ENCODE results near the gene ALKBH2.

The ALKBH2 gene

GRCh38 chr12:109089683-109090082 lies 3.6 kb downstream of the ALKBH2 start:
- no peak overlapping the region for H3K4me3 ChIP-seq (ENCODE audit: low read length)
- no peak overlapping the region for H3K9ac ChIP-seq (ENCODE audit: low read depth, low read length)
- H3K36me3 ChIP-seq (ENCODE audit: insufficient read depth, low read length): peaks cover 39% of the 10 kb centered on the region
- H3K9me3 ChIP-seq (replicated peaks; ENCODE audit: low read length): no peaks in the 10 kb centered on the region
- no peak overlapping the region for H3K4me2 ChIP-seq (ENCODE audit: low read length)
- peaks cover 17% of the 10 kb centered on the region for H3K4me1 ChIP-seq (ENCODE audit: control insufficient read depth, insufficient read depth, low read length)
- H3K27me3 ChIP-seq (ENCODE audit: control insufficient read depth, insufficient read depth, low read length): no peaks in the 10 kb centered on the region

GRCh38 chr12:109088818-109089217 lies 4.5 kb downstream of the ALKBH2 start:
- H3K4me2 ChIP-seq (ENCODE audit: low read length): no peak overlapping the region
- H3K4me1 ChIP-seq (ENCODE audit: control insufficient read depth, insufficient read depth, low read length): peaks cover 17% of the 10 kb centered on the region
- H3K9ac ChIP-seq (ENCODE audit: low read depth, low read length): no peak overlapping the region
- no peaks in the 10 kb centered on the region for H3K27me3 ChIP-seq (ENCODE audit: control insufficient read depth, insufficient read depth, low read length)
- no peaks in the 10 kb centered on the region for H3K9me3 ChIP-seq (replicated peaks; ENCODE audit: low read length)
- peaks cover 39% of the 10 kb centered on the region for H3K36me3 ChIP-seq (ENCODE audit: insufficient read depth, low read length)
- H3K4me3 ChIP-seq (ENCODE audit: low read length): no peak overlapping the region

GRCh38 chr12:109087250-109087649 lies 6.0 kb downstream of the ALKBH2 start:
- H3K36me3 ChIP-seq (ENCODE audit: insufficient read depth, low read length): peaks cover 52% of the 10 kb centered on the region
- no peak overlapping the region for H3K9ac ChIP-seq (ENCODE audit: low read depth, low read length)

GRCh38 chr12:109085590-109085989 lies 7.7 kb downstream of the ALKBH2 start:
- H3K4me3 ChIP-seq (ENCODE audit: low read length): no peak overlapping the region
- no peaks in the 10 kb centered on the region for H3K9me3 ChIP-seq (replicated peaks; ENCODE audit: low read length)
- no peaks in the 10 kb centered on the region for H3K4me1 ChIP-seq (ENCODE audit: control insufficient read depth, insufficient read depth, low read length)
- peaks cover 55% of the 10 kb centered on the region for H3K36me3 ChIP-seq (ENCODE audit: insufficient read depth, low read length)
- H3K4me2 ChIP-seq (ENCODE audit: low read length): no peak overlapping the region
- H3K9ac ChIP-seq (ENCODE audit: low read depth, low read length): no peak overlapping the region
- H3K27me3 ChIP-seq (ENCODE audit: control insufficient read depth, insufficient read depth, low read length): no peaks in the 10 kb centered on the region

More at GRCh38 chr12:109087250-109087649, 6.0 kb downstream of the ALKBH2 start:
- Histone ChIP-seq H3K4me3 (ENCODE audit: low read length) (no peak overlapping the region), H3K4me2 (ENCODE audit: low read length) (no peak overlapping the region), H3K9me3 (replicated peaks; ENCODE audit: low read length) (no peaks in the 10 kb centered on the region), H3K27me3 (ENCODE audit: control insufficient read depth, insufficient read depth, low read length) (no peaks in the 10 kb centered on the region), H3K4me1 (ENCODE audit: control insufficient read depth, insufficient read depth, low read length) (peaks cover 7% of the 10 kb centered on the region)

- no peaks in the 10 kb centered on the region for H3K9me3 ChIP-seq (replicated peaks; ENCODE audit: low read length)
These were observed 8.8 kb downstream of the ALKBH2 start for GRCh38 chr12:109084425-109084824.

GRCh38 chr12:109082751-109083150 lies 10.5 kb downstream of the ALKBH2 start:
- Histone ChIP-seq H3K9ac (ENCODE audit: low read depth, low read length) (no peak overlapping the region), H3K27me3 (ENCODE audit: control insufficient read depth, insufficient read depth, low read length) (no peaks in the 10 kb centered on the region), H3K4me2 (ENCODE audit: low read length) (no peak overlapping the region), H3K4me3 (ENCODE audit: low read length) (no peak overlapping the region), H3K36me3 (ENCODE audit: insufficient read depth, low read length) (peaks cover 39% of the 10 kb centered on the region), H3K9me3 (replicated peaks; ENCODE audit: low read length) (no peaks in the 10 kb centered on the region), H3K4me1 (ENCODE audit: control insufficient read depth, insufficient read depth, low read length) (no peaks in the 10 kb centered on the region)

More at GRCh38 chr12:109084425-109084824, 8.8 kb downstream of the ALKBH2 start:
- Histone ChIP-seq H3K27me3 (ENCODE audit: control insufficient read depth, insufficient read depth, low read length) (no peaks in the 10 kb centered on the region), H3K36me3 (ENCODE audit: insufficient read depth, low read length) (peaks cover 52% of the 10 kb centered on the region), H3K4me2 (ENCODE audit: low read length) (no peak overlapping the region), H3K9ac (ENCODE audit: low read depth, low read length) (no peak overlapping the region), H3K4me1 (ENCODE audit: control insufficient read depth, insufficient read depth, low read length) (no peaks in the 10 kb centered on the region), H3K4me3 (ENCODE audit: low read length) (no peak overlapping the region)

GRCh38 chr12:109074866-109075265 lies 18.4 kb downstream of the ALKBH2 start:
- Histone ChIP-seq H3K4me3 (ENCODE audit: low read length) (no peak overlapping the region), H3K9me3 (replicated peaks; ENCODE audit: low read length) (no peaks in the 10 kb centered on the region), H3K9ac (ENCODE audit: low read depth, low read length) (no peak overlapping the region), H3K4me1 (ENCODE audit: control insufficient read depth, insufficient read depth, low read length) (no peaks in the 10 kb centered on the region), H3K36me3 (ENCODE audit: insufficient read depth, low read length) (peaks cover 32% of the 10 kb centered on the region), H3K4me2 (ENCODE audit: low read length) (no peak overlapping the region), H3K27me3 (ENCODE audit: control insufficient read depth, insufficient read depth, low read length) (no peaks in the 10 kb centered on the region)

GRCh38 chr12:109069307-109070271 lies 23.7 kb downstream of the ALKBH2 start:
- Histone ChIP-seq H3K4me3 (ENCODE audit: low read length) (no peak overlapping the region), H3K4me1 (ENCODE audit: control insufficient read depth, insufficient read depth, low read length) (no peaks in the 10 kb centered on the region), H3K9me3 (replicated peaks; ENCODE audit: low read length) (no peaks in the 10 kb centered on the region), H3K27me3 (ENCODE audit: control insufficient read depth, insufficient read depth, low read length) (no peaks in the 10 kb centered on the region), H3K9ac (ENCODE audit: low read depth, low read length) (no peak overlapping the region), H3K4me2 (ENCODE audit: low read length) (no peak overlapping the region), H3K36me3 (ENCODE audit: insufficient read depth, low read length) (peaks cover 33% of the 10 kb centered on the region)

GRCh38 chr12:109065853-109066193 lies 27.4 kb downstream of the ALKBH2 start:
- no peak overlapping the region for H3K4me3 ChIP-seq (ENCODE audit: low read length)
- no peaks in the 10 kb centered on the region for H3K9me3 ChIP-seq (replicated peaks; ENCODE audit: low read length)
- H3K36me3 ChIP-seq (ENCODE audit: insufficient read depth, low read length): peaks cover 18% of the 10 kb centered on the region
- H3K4me2 ChIP-seq (ENCODE audit: low read length): no peak overlapping the region
- no peak overlapping the region for H3K9ac ChIP-seq (ENCODE audit: low read depth, low read length)
- no peaks in the 10 kb centered on the region for H3K27me3 ChIP-seq (ENCODE audit: control insufficient read depth, insufficient read depth, low read length)
- no peaks in the 10 kb centered on the region for H3K4me1 ChIP-seq (ENCODE audit: control insufficient read depth, insufficient read depth, low read length)

- H3K4me2 ChIP-seq (ENCODE audit: low read length): no peak overlapping the region
- H3K27me3 ChIP-seq (ENCODE audit: control insufficient read depth, insufficient read depth, low read length): no peaks in the 10 kb centered on the region
- no peak overlapping the region for H3K4me3 ChIP-seq (ENCODE audit: low read length)
- no peak overlapping the region for H3K9ac ChIP-seq (ENCODE audit: low read depth, low read length)
- H3K9me3 ChIP-seq (replicated peaks; ENCODE audit: low read length): no peaks in the 10 kb centered on the region
- H3K4me1 ChIP-seq (ENCODE audit: control insufficient read depth, insufficient read depth, low read length): no peaks in the 10 kb centered on the region
- H3K36me3 ChIP-seq (ENCODE audit: insufficient read depth, low read length): peaks cover 14% of the 10 kb centered on the region
These were observed 28.0 kb downstream of the ALKBH2 start for GRCh38 chr12:109065154-109065852.

- Histone ChIP-seq H3K4me1 (ENCODE audit: control insufficient read depth, insufficient read depth, low read length) (no peaks in the 10 kb centered on the region), H3K27me3 (ENCODE audit: control insufficient read depth, insufficient read depth, low read length) (no peaks in the 10 kb centered on the region), H3K9ac (ENCODE audit: low read depth, low read length) (no peak overlapping the region), H3K9me3 (replicated peaks; ENCODE audit: low read length) (no peaks in the 10 kb centered on the region), H3K4me3 (ENCODE audit: low read length) (no peak overlapping the region), H3K4me2 (ENCODE audit: low read length) (no peak overlapping the region), H3K36me3 (ENCODE audit: insufficient read depth, low read length) (peaks cover 13% of the 10 kb centered on the region)
These were observed 29.1 kb downstream of the ALKBH2 start for GRCh38 chr12:109064143-109064542.
